ENCODE results near the gene DCTN4. TPM values are rescaled to one million over a fixed set of nuclear protein-coding genes. Genes with fewer than 3 reads are reported as not detected.

Gene DCTN4
- total RNA-seq, 1 experiment from 2014 or later, result 66.8 TPM

DNA sequence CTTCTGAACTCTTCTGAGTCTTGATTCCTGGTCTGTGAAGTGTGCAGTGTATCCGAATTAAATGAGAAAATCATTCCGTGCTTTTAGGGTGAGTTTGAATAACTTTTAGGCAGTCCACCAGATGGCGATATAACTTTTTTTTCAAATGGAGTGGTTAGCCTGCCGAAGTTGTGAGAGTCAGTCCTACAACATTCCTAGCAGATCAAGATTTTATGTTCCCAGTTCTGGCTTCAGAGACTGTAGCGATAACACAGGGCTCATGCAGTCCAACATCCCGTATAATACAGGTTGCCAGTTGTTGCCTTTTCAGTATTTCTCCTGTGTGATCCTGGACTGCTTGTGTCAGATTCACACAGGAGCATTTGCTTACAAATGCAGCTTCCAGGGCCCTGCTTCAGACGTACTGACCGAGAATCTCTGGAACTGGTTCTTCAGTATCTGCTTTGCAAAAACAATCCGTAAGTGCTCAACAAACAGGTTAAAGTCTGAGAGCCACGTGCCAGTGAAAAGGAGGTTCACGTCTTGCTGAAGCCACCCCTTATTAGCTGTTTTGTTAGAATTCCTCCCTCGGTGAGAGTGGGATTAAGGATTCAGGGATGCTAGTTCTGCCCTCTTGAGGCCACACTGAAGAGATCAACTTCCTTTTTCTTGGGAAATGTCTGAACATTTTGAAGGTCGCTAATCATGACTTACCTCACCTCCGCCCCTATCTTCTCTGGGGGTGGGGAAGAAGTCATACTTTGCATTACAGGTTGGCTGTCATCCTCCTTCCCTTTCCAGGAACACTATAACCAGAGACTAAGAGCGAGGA lies 42.5 kb upstream of the DCTN4 start:
- H3K36me3 ChIP-seq (ENCODE audit: control insufficient read depth, insufficient read depth, low read length), result 0 out of 2 replicates have a peak, but pooled peaks cover 1% of the 10 kb centered on the region
- ChIA-PET CTCF (interaction anchor here (1.2 to 2.9 kb wide), 2 partner anchors 45 to 364 kb away, joined by 4 to 25 read pairs; partner anchors contain the start of gene IRGM), POLR2A (interaction anchor here (0.6 kb wide), 1 partner anchor 74 kb away, joined by 4 read pairs; no protein-coding TSS in a partner anchor)
- H3K27me3 ChIP-seq (ENCODE audit: control insufficient read depth, insufficient read depth, low read length), result no peaks in the 10 kb centered on the region
- in situ Hi-C loops (cut with HindIII; ENCODE audit: low pct_unique_long_range_greater_than_20kb, low sequenced_read_pairs), result no loop called here
- peak; percentile 95 for ATAC-seq
- H3K4me1 ChIP-seq (ENCODE audit: control insufficient read depth, insufficient read depth, low read length), result peaks cover 12% of the 10 kb centered on the region
- no peak for TF ChIP-seq POLR2AphosphoS5 (IDR thresholded peaks at IDR 0.05; ENCODE audit: low read depth, low read length)
- TF ChIP-seq, protein P1, sequence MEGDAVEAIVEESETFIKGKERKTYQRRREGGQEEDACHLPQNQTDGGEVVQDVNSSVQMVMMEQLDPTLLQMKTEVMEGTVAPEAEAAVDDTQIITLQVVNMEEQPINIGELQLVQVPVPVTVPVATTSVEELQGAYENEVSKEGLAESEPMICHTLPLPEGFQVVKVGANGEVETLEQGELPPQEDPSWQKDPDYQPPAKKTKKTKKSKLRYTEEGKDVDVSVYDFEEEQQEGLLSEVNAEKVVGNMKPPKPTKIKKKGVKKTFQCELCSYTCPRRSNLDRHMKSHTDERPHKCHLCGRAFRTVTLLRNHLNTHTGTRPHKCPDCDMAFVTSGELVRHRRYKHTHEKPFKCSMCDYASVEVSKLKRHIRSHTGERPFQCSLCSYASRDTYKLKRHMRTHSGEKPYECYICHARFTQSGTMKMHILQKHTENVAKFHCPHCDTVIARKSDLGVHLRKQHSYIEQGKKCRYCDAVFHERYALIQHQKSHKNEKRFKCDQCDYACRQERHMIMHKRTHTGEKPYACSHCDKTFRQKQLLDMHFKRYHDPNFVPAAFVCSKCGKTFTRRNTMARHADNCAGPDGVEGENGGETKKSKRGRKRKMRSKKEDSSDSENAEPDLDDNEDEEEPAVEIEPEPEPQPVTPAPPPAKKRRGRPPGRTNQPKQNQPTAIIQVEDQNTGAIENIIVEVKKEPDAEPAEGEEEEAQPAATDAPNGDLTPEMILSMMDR (IDR thresholded peaks at IDR 0.05), result peak; percentile 82
- no TSS peak for BruUV-seq (replicated peaks)
- peak overlapping the region; percentile 82 for H3K27ac ChIP-seq (ENCODE audit: low read length)
- peak; percentile 87 for DNase-seq (ENCODE audit: low read depth, low spot score)
- 0 out of 2 replicates have a peak, but pooled peaks cover 2% of the 10 kb centered on the region for H3K9me3 ChIP-seq (ENCODE audit: control insufficient read depth, insufficient read depth, low read depth, low read length)
- H3K4me3 ChIP-seq (ENCODE audit: low read depth in 2 of 2, low read length in 2 of 2), result peak overlapping the region; percentile 38 to 65
- intact Hi-C loops (cut with micrococcal nuclease; ENCODE audit: unreplicated experiment), result loop anchor here (2.0 to 10.0 kb wide), 3 partner anchors 45 to 363 kb away; partner anchors contain the start of gene IRGM

- CTCF ChIA-PET, result no interaction called here
These were observed 38.6 kb upstream of the DCTN4 start for GRCh38 chr5:150797384-150797783.

More at GRCh38 chr5:150797384-150797783, 38.6 kb upstream of the DCTN4 start:
- TF ChIP-seq POLR2AphosphoS5 (IDR thresholded peaks at IDR 0.05; ENCODE audit: low read depth, low read length) (no peak), SIN3A (IDR thresholded peaks at IDR 0.05; ENCODE audit: borderline replicate concordance, insufficient read depth, low read depth, low read length) (no peak), TCF7L2 (IDR thresholded peaks at IDR 0.05; ENCODE audit: low read depth, low read length) (no peak)
- TF ChIP-seq, protein P1 (IDR thresholded peaks at IDR 0.05), result no peak
- TF ChIP-seq, protein P2, sequence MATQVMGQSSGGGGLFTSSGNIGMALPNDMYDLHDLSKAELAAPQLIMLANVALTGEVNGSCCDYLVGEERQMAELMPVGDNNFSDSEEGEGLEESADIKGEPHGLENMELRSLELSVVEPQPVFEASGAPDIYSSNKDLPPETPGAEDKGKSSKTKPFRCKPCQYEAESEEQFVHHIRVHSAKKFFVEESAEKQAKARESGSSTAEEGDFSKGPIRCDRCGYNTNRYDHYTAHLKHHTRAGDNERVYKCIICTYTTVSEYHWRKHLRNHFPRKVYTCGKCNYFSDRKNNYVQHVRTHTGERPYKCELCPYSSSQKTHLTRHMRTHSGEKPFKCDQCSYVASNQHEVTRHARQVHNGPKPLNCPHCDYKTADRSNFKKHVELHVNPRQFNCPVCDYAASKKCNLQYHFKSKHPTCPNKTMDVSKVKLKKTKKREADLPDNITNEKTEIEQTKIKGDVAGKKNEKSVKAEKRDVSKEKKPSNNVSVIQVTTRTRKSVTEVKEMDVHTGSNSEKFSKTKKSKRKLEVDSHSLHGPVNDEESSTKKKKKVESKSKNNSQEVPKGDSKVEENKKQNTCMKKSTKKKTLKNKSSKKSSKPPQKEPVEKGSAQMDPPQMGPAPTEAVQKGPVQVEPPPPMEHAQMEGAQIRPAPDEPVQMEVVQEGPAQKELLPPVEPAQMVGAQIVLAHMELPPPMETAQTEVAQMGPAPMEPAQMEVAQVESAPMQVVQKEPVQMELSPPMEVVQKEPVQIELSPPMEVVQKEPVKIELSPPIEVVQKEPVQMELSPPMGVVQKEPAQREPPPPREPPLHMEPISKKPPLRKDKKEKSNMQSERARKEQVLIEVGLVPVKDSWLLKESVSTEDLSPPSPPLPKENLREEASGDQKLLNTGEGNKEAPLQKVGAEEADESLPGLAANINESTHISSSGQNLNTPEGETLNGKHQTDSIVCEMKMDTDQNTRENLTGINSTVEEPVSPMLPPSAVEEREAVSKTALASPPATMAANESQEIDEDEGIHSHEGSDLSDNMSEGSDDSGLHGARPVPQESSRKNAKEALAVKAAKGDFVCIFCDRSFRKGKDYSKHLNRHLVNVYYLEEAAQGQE (IDR thresholded peaks at IDR 0.05; ENCODE audit: insufficient read depth in 1 of 2, low read depth in 2 of 2, low read length in 1 of 2), result no peak
- H3K27ac ChIP-seq (ENCODE audit: low read length), result no peak overlapping the region
- H3K9me3 ChIP-seq (ENCODE audit: control insufficient read depth, insufficient read depth, low read depth, low read length), result no peaks in the 10 kb centered on the region
- no peak overlapping the region for H3K4me3 ChIP-seq (ENCODE audit: low read depth in 2 of 2, low read length in 2 of 2)
- peaks cover 12% of the 10 kb centered on the region for H3K4me1 ChIP-seq (ENCODE audit: control insufficient read depth, insufficient read depth, low read length)
- in situ Hi-C loops (cut with HindIII; ENCODE audit: low pct_unique_long_range_greater_than_20kb, low sequenced_read_pairs) (no loop called here), intact Hi-C loops (cut with micrococcal nuclease; ENCODE audit: unreplicated experiment) (no loop called here)
- no peaks in the 10 kb centered on the region for H3K27me3 ChIP-seq (ENCODE audit: control insufficient read depth, insufficient read depth, low read length)
- H3K36me3 ChIP-seq (ENCODE audit: control insufficient read depth, insufficient read depth, low read length), result 0 out of 2 replicates have a peak, but pooled peaks cover 2% of the 10 kb centered on the region
- ATAC-seq (no peak), DNase-seq (ENCODE audit: low read depth, low spot score) (no peak)
- POLR2A ChIA-PET, result no interaction called here
- BruUV-seq (replicated peaks), result no TSS peak

Data from Panc1 (cell line).